Measurements from ENCODE around the gene PLCXD3. TPM values are rescaled to one million over a fixed set of nuclear protein-coding genes. Genes with fewer than 3 reads are reported as not detected.

Gene PLCXD3
- polyA plus RNA-seq, 1 donor (not counting 4 experiments of a cell fraction or from before 2014, with no cell fraction given) = not detected

GRCh38 chr5:41306005-41306404 lies 204.4 kb downstream of the PLCXD3 start:
- TF ChIP-seq, protein P1, sequence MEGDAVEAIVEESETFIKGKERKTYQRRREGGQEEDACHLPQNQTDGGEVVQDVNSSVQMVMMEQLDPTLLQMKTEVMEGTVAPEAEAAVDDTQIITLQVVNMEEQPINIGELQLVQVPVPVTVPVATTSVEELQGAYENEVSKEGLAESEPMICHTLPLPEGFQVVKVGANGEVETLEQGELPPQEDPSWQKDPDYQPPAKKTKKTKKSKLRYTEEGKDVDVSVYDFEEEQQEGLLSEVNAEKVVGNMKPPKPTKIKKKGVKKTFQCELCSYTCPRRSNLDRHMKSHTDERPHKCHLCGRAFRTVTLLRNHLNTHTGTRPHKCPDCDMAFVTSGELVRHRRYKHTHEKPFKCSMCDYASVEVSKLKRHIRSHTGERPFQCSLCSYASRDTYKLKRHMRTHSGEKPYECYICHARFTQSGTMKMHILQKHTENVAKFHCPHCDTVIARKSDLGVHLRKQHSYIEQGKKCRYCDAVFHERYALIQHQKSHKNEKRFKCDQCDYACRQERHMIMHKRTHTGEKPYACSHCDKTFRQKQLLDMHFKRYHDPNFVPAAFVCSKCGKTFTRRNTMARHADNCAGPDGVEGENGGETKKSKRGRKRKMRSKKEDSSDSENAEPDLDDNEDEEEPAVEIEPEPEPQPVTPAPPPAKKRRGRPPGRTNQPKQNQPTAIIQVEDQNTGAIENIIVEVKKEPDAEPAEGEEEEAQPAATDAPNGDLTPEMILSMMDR (optimal IDR thresholded peaks at IDR 0.05 in 1 of 3, IDR thresholded peaks at IDR 0.05 in 1 of 3, conservative IDR thresholded peaks at IDR 0.05 in 1 of 3; ENCODE audit: extremely low read depth in 1 of 3, insufficient read depth in 2 of 3, low read length in 3 of 3) = no peak
- TF ChIP-seq EZH2 (IDR thresholded peaks at IDR 0.05; ENCODE audit: low read length) = no peak
- Histone ChIP-seq H3K9me1 (ENCODE audit: control insufficient read depth, extremely low read depth, insufficient read depth, low read length) (no peaks in the 10 kb centered on the region), H3K36me3 (ENCODE audit: control insufficient read depth in 2 of 2, extremely low read depth in 1 of 2, insufficient read depth in 2 of 2, low read length in 2 of 2) (no peaks in the 10 kb centered on the region), H3K27me3 (ENCODE audit: control insufficient read depth, extremely low read depth, insufficient read depth, low read length) (no peaks in the 10 kb centered on the region), H3K9ac (ENCODE audit: control insufficient read depth, extremely low read depth, insufficient read depth, low read length) (no peak overlapping the region), H3K4me1 (ENCODE audit: control insufficient read depth, extremely low read depth, insufficient read depth, low read length) (no peaks in the 10 kb centered on the region), H4K20me1 (ENCODE audit: control insufficient read depth, extremely low read depth, insufficient read depth, low read length) (no peaks in the 10 kb centered on the region), H3K27ac (ENCODE audit: control insufficient read depth, insufficient read depth, low read length) (no peak overlapping the region), H2AFZ (ENCODE audit: control insufficient read depth, low read length) (no peak overlapping the region), H3K4me3 (ENCODE audit: control insufficient read depth in 2 of 3, extremely low read depth in 1 of 3, insufficient read depth in 2 of 3, low read depth in 1 of 3, low read length in 3 of 3) (no peak overlapping the region), H3K9me3 (ENCODE audit: control insufficient read depth, low read depth, low read length) (no peaks in the 10 kb centered on the region), H3K79me2 (ENCODE audit: control insufficient read depth, insufficient read depth, low read length) (no peaks in the 10 kb centered on the region), H3K4me2 (ENCODE audit: control insufficient read depth, extremely low read depth, insufficient read depth, low read depth, low read length) (no peak overlapping the region)
- dilution Hi-C loops (cut with MboI; ENCODE audit: extremely low pct_ligation_motif_present, low sequenced_read_pairs) = no loop called here
- no peak for DNase-seq (ENCODE audit: low read depth, low spot score)
- no peak for FAIRE-seq

DNA sequence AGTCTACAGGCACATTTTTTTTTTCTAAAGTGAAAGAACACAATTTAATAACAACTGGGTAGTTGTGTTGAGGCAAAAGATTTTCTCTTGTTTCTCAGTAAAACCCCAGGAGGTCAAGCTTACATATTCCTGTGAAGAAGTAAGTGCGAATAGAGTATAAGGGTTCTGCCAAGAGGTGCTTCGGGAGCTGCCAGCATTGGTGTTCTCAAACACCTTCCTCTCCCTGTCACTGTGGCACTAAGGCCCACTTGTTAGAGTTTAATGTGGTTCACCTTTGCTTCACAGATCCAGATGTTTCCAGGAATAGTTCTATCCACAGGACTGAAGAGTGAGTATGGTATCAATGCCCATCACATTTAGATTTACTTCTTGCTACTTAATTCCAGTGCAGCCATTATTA lies 205.3 kb downstream of the PLCXD3 start:
- no peaks in the 10 kb centered on the region for H3K4me1 ChIP-seq (ENCODE audit: control insufficient read depth, extremely low read depth, insufficient read depth, low read length)
- H4K20me1 ChIP-seq (ENCODE audit: control insufficient read depth, extremely low read depth, insufficient read depth, low read length) = no peaks in the 10 kb centered on the region
- no peaks in the 10 kb centered on the region for H3K9me3 ChIP-seq (ENCODE audit: control insufficient read depth, low read depth, low read length)
- no peak overlapping the region for H2AFZ ChIP-seq (ENCODE audit: control insufficient read depth, low read length)
- FAIRE-seq = no peak
- H3K27ac ChIP-seq (ENCODE audit: control insufficient read depth, insufficient read depth, low read length) = no peak overlapping the region
- no peak overlapping the region for H3K4me3 ChIP-seq (ENCODE audit: control insufficient read depth in 2 of 3, extremely low read depth in 1 of 3, insufficient read depth in 2 of 3, low read depth in 1 of 3, low read length in 3 of 3)
- no peaks in the 10 kb centered on the region for H3K9me1 ChIP-seq (ENCODE audit: control insufficient read depth, extremely low read depth, insufficient read depth, low read length)
- no peak overlapping the region for H3K4me2 ChIP-seq (ENCODE audit: control insufficient read depth, extremely low read depth, insufficient read depth, low read depth, low read length)
- H3K27me3 ChIP-seq (ENCODE audit: control insufficient read depth, extremely low read depth, insufficient read depth, low read length) = no peaks in the 10 kb centered on the region
- H3K36me3 ChIP-seq (ENCODE audit: control insufficient read depth in 2 of 2, extremely low read depth in 1 of 2, insufficient read depth in 2 of 2, low read length in 2 of 2) = no peaks in the 10 kb centered on the region
- no peak overlapping the region for H3K9ac ChIP-seq (ENCODE audit: control insufficient read depth, extremely low read depth, insufficient read depth, low read length)
- TF ChIP-seq, protein P1 (optimal IDR thresholded peaks at IDR 0.05 in 1 of 3, IDR thresholded peaks at IDR 0.05 in 1 of 3, conservative IDR thresholded peaks at IDR 0.05 in 1 of 3; ENCODE audit: extremely low read depth in 1 of 3, insufficient read depth in 2 of 3, low read length in 3 of 3) = no peak
- no peak for TF ChIP-seq EZH2 (IDR thresholded peaks at IDR 0.05; ENCODE audit: low read length)
- dilution Hi-C loops (cut with MboI; ENCODE audit: extremely low pct_ligation_motif_present, low sequenced_read_pairs) = no loop called here
- DNase-seq (ENCODE audit: low read depth, low spot score) = no peak
- H3K79me2 ChIP-seq (ENCODE audit: control insufficient read depth, insufficient read depth, low read length) = no peaks in the 10 kb centered on the region
